ENCODE measurements around the gene PDGFA. TPM values are rescaled to one million over a fixed set of nuclear protein-coding genes. Genes with fewer than 3 reads are reported as not detected.

PDGFA gene
- total RNA-seq, 1 donor from 2014 or later: 7.6 TPM

DNA sequence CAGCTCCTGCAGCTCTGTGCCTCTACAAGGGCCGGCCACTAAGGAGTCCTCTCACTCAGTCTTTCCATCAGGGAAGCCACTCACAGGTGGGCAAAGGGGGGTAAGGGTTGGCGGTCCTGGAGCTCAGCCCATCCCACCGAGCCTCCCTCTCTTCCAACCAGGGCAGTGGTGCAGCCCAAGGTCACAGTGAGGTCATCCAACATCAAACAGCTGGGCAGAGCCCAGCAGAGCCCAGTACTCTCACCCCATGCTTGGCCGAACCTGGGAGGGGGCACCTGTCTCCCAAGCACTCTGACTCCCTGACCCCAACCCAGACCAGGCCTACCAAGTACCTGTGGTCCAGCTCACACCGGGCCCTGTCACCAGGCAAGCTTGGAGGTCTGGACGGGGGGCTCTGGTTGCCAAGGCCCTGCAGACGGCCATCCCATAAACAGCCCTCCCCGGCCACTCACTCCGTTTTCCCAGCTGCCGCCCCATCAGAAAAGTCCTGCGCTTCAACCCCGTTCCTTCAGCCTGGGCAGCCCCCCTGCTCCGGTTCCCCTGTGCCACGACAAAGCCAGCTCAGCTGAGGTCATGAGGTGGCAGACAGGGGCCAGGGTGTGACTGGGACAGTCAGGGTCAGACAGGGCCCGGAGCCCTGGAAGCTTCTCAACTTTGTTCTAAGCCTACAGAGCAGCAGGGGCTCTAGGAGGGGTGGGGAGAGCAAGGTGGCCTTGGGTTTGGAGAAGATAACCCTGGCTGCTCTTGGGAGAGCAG is 27.5 kb downstream of the PDGFA start:
- Mint-ChIP-seq H3K36me3 (ENCODE audit: unreplicated experiment) (peaks cover 6% of the 10 kb centered on the region), H3K9me3 (ENCODE audit: unreplicated experiment) (no peaks in the 10 kb centered on the region), H3K4me1 (ENCODE audit: low read depth, unreplicated experiment) (no peaks in the 10 kb centered on the region), H3K27ac (ENCODE audit: unreplicated experiment) (no peak overlapping the region), H3K27me3 (ENCODE audit: unreplicated experiment) (peaks cover 7% of the 10 kb centered on the region), H3K4me3 (ENCODE audit: unreplicated experiment) (no peak overlapping the region)
- DNase-seq: peak; percentile 11
- TF ChIP-seq, protein P1, sequence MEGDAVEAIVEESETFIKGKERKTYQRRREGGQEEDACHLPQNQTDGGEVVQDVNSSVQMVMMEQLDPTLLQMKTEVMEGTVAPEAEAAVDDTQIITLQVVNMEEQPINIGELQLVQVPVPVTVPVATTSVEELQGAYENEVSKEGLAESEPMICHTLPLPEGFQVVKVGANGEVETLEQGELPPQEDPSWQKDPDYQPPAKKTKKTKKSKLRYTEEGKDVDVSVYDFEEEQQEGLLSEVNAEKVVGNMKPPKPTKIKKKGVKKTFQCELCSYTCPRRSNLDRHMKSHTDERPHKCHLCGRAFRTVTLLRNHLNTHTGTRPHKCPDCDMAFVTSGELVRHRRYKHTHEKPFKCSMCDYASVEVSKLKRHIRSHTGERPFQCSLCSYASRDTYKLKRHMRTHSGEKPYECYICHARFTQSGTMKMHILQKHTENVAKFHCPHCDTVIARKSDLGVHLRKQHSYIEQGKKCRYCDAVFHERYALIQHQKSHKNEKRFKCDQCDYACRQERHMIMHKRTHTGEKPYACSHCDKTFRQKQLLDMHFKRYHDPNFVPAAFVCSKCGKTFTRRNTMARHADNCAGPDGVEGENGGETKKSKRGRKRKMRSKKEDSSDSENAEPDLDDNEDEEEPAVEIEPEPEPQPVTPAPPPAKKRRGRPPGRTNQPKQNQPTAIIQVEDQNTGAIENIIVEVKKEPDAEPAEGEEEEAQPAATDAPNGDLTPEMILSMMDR (IDR thresholded peaks at IDR 0.05; ENCODE audit: partially characterized antibody, unreplicated experiment): no peak

DNA sequence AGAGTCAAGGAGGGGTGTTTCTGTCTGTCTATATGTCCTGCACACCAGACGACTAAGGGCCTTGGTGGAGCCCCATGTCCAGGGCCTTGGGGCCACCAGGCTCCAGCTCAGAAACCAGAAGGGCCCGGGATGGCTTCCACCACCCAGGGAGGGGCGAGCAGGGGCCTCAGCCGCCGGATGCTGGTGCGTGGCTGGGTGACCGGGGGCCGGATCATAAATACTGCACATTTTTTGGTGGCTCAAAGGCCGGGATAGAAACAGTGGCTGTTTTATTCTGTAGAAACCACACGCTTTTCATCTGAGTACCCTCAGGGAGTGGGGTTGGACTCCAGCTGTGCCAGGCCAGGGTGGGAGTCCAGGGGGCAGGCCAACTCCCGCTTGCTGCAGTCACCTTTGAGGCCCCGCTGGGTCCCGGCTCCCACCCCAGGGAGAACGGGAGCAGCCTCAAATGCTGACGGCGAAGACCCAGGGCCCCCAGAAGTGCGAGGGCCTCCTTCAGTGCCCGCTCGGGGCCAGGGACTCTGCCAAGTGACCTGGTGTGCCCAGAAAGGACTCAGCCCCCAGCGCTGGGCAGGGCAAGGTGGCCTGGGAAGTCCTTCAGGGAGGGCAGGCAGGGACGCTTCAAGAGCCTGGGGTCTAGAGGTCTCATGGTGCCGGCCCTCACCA is 28.2 kb downstream of the PDGFA start:
- Mint-ChIP-seq H3K4me1 (ENCODE audit: low read depth, unreplicated experiment) (no peaks in the 10 kb centered on the region), H3K36me3 (ENCODE audit: unreplicated experiment) (peaks cover 6% of the 10 kb centered on the region), H3K4me3 (ENCODE audit: unreplicated experiment) (no peak overlapping the region), H3K9me3 (ENCODE audit: unreplicated experiment) (no peaks in the 10 kb centered on the region), H3K27ac (ENCODE audit: unreplicated experiment) (no peak overlapping the region), H3K27me3 (ENCODE audit: unreplicated experiment) (peaks cover 6% of the 10 kb centered on the region)
- TF ChIP-seq, protein P1 (IDR thresholded peaks at IDR 0.05; ENCODE audit: partially characterized antibody, unreplicated experiment): no peak
- no peak for DNase-seq

DNA sequence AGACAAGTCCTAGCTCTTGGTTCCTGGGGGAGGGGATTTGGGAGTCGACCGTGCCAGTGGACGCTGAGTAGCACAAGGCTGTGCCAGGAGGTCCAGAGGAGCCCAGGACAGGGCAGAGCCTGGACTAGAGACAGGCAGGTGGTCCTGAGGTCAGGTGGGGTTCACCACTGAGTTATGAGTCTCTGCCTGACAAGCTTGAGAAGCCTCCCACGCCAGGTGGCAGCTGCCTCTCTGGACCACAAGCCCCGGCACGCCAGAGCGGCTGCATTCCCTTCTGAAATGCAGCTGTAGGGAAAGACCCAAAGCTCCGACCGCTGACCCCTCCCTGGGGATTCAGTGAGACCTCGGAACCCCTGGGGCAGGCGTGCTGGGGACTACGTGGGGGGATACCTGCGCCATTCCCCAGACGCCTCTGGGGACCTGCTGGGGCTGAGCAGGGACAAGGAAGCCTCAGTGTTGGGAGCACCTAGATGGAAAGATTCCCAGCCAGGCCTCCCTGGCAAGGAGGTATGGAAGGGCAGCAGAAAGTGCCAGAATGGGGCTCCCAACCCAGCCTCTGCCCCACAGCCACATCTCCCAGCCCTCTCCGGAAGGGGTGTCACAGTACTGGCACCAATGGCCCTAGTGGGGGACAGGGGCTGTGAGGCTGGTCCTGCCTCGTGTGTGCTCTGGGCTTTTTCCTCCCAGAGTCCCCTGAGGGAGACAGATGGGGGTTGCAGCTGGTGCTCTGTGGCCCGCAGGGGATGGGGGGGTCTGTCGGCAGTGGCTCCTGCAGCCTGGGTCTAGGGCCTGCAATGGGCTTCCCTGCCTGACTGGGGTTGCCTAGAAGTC is 29.0 kb downstream of the PDGFA start:
- DNase-seq: peak; percentile 28
- no peak overlapping the region for H3K4me3 Mint-ChIP-seq (ENCODE audit: unreplicated experiment)
- H3K36me3 Mint-ChIP-seq (ENCODE audit: unreplicated experiment): peaks cover 6% of the 10 kb centered on the region
- no peak overlapping the region for H3K27ac Mint-ChIP-seq (ENCODE audit: unreplicated experiment)
- H3K4me1 Mint-ChIP-seq (ENCODE audit: low read depth, unreplicated experiment): no peaks in the 10 kb centered on the region
- no peaks in the 10 kb centered on the region for H3K9me3 Mint-ChIP-seq (ENCODE audit: unreplicated experiment)
- TF ChIP-seq, protein P1 (IDR thresholded peaks at IDR 0.05; ENCODE audit: partially characterized antibody, unreplicated experiment): no peak
- H3K27me3 Mint-ChIP-seq (ENCODE audit: unreplicated experiment): peaks cover 6% of the 10 kb centered on the region

DNA sequence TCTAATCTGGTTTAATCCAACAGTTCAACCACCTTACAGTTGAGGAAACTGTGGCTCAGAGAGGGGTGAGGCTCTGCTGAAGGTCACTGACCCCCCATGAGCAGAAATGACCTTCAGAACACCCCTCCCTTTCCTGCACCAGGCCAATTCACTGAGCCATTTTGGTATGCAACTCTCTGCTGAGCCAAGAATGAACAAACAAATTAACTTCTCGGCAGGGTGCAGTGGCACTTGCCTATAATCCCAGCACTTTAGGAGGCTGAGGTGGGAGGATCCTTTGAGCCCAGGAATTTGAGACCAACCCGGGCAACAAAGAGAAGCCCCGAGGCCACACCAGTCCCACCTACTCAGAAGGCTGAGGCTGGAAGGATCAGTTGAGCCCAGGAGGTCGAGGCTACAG is 29.8 kb downstream of the PDGFA start:
- peaks cover 6% of the 10 kb centered on the region for H3K27me3 Mint-ChIP-seq (ENCODE audit: unreplicated experiment)
- H3K9me3 Mint-ChIP-seq (ENCODE audit: unreplicated experiment): no peaks in the 10 kb centered on the region
- TF ChIP-seq, protein P1 (IDR thresholded peaks at IDR 0.05; ENCODE audit: partially characterized antibody, unreplicated experiment): no peak
- DNase-seq: no peak
- H3K36me3 Mint-ChIP-seq (ENCODE audit: unreplicated experiment): peaks cover 6% of the 10 kb centered on the region
- no peak overlapping the region for H3K27ac Mint-ChIP-seq (ENCODE audit: unreplicated experiment)
- H3K4me3 Mint-ChIP-seq (ENCODE audit: unreplicated experiment): no peak overlapping the region
- no peaks in the 10 kb centered on the region for H3K4me1 Mint-ChIP-seq (ENCODE audit: low read depth, unreplicated experiment)

Data from glutamatergic neuron (in vitro differentiated cells).